HepG2 (cell line): Measurements from ENCODE around the gene CD302. TPM values are rescaled to one million over a fixed set of nuclear protein-coding genes. Genes with fewer than 3 reads are reported as not detected.

Experiments used
- ATAC-seq: fragments of 200-7000 bp; cut with Tn5 transposase; 3 replicates; pipeline ENCODE4 v1.9.1; 2020; ENCODE audit warnings: mild to moderate bottlenecking, moderate library complexity
- BruUV-seq: library from RNA; stranded (reverse); fragments of 400-500 nt; replicated peaks from 2 replicates; lab custom pipeline; 2021; lab: Mats Ljungman, UMichigan
- CTCF ChIA-PET: fragments of 300-600 bp; formaldehyde crosslinking; extraction: SDS; loops from one replicate; lab custom pipeline; 2021; ENCODE audit warnings: low total read pairs, inconsistent platforms, low intra/inter-chr PET ratio; lab: Yijun Ruan, JAX
- POLR2A ChIA-PET: fragments of 350-600 bp; sonication (Branson Sonifier 250); formaldehyde crosslinking; loops from one replicate; lab custom pipeline; 2020; ENCODE audit warnings: antibody characterized with exemption, inconsistent platforms; lab: Yijun Ruan, JAX
- DNase-seq: peaks from one replicate; pipeline ENCODE4 v3.0.0-alpha.2; 2015; ENCODE audit warnings: low spot score
- FAIRE-seq: peaks from 3 replicates; lab custom pipeline; 2011; peaks lifted over from hg19 to GRCh38; lab: Jason Lieb, UNC
- H2AFZ ChIP-seq: one replicate; pipeline ENCODE4 v1.6.1; 2011; ENCODE audit warnings: low read length, inconsistent platforms
- H3K27ac ChIP-seq: fragments of 300-600 bp; 3 replicates; pipeline ENCODE4 v1.8.0; 2011; ENCODE audit warnings: mixed run types, mild to moderate bottlenecking, mixed read lengths, low read length, inconsistent platforms; ENCODE audit not compliant: insufficient read depth; ENCODE audit errors: extremely low read length
- H3K27me3 ChIP-seq, 2 experiments: fragments of 200-600 bp in 1 of 2; 2 replicates in 1 of 2; 3 replicates in 1 of 2; pipeline versions ENCODE4 v1.6.0 to v1.8.0; 2011; ENCODE audit warnings: low read length in 2 of 2, mild to moderate bottlenecking in 2 of 2, moderate library complexity in 2 of 2, inconsistent platforms in 1 of 2; ENCODE audit not compliant: insufficient read depth in 2 of 2, control insufficient read depth in 1 of 2
- H3K36me3 ChIP-seq, 2 experiments: fragments of 200-600 bp in 1 of 2; replicated peaks in 1 of 2; 2 replicates in 1 of 2; 3 replicates in 1 of 2; pipeline versions ENCODE4 v1.5.1 to v1.8.0; 2011; ENCODE audit warnings: low read length in 2 of 2, inconsistent platforms in 1 of 2; ENCODE audit not compliant: insufficient read depth in 2 of 2, control insufficient read depth in 1 of 2
- H3K4me1 ChIP-seq: 2 replicates; pipeline ENCODE4 v1.5.1; 2012; ENCODE audit warnings: low read length, inconsistent platforms; ENCODE audit not compliant: insufficient read depth
- H3K4me2 ChIP-seq: 2 replicates; pipeline ENCODE4 v1.6.0; 2011; ENCODE audit warnings: low read depth, low read length, inconsistent platforms
- H3K4me3 ChIP-seq, 3 experiments: fragments of 200-600 bp in 1 of 3; sonication (generic), shearing (Covaris generic) in 1 of 3; replicated peaks in 1 of 3; 2 replicates each; pipeline ENCODE4 v1.5.1; 2011 to 2016; ENCODE audit warnings: low read length in 3 of 3, inconsistent platforms in 2 of 3, low read depth in 2 of 3, mild to moderate bottlenecking in 2 of 3, control low read depth in 1 of 3, mixed read lengths in 1 of 3; ENCODE audit not compliant: insufficient read depth in 1 of 3
- H3K79me2 ChIP-seq: one replicate; pipeline ENCODE4 v1.6.1; 2011; ENCODE audit warnings: low read length, inconsistent platforms; ENCODE audit not compliant: insufficient read depth
- H3K9ac ChIP-seq: 2 replicates; pipeline ENCODE4 v1.6.0; 2011; ENCODE audit warnings: mild to moderate bottlenecking, low read depth, low read length, inconsistent platforms; ENCODE audit not compliant: insufficient read depth
- H3K9me3 ChIP-seq: 2 replicates; pipeline ENCODE4 v1.5.1; 2012; ENCODE audit warnings: mild to moderate bottlenecking, low read length
- H4K20me1 ChIP-seq: 2 replicates; pipeline ENCODE4 v1.6.0; 2011; ENCODE audit warnings: inconsistent platforms, mild to moderate bottlenecking, low read length, moderate library complexity; ENCODE audit not compliant: insufficient read depth
- AGO2 ChIP-seq: fragments of 200-400 bp; formaldehyde crosslinking; optimal IDR thresholded peaks from 2 replicates; pipeline ENCODE3; 2017; ENCODE audit warnings: mild to moderate bottlenecking, low read depth, low read length, moderate library complexity
- ELK4 ChIP-seq: sonication (generic); formaldehyde crosslinking; IDR thresholded peaks from 2 replicates; pipeline ENCODE4 v1.9.0; 2021; ENCODE audit warnings: missing genetic modification reagents, borderline replicate concordance
- GATAD2A ChIP-seq: IDR thresholded peaks from 2 replicates; pipeline ENCODE4 v1.6.1; 2016
- KAT2B ChIP-seq: fragments of 150-350 bp; IDR thresholded peaks from 2 replicates; pipeline ENCODE4 v1.6.1; 2014; ENCODE audit warnings: low read depth, low read length, borderline replicate concordance
- KLF16 ChIP-seq, 2 experiments: sonication (generic) in 1 of 2; formaldehyde crosslinking in 1 of 2; IDR thresholded peaks; 2 replicates each; pipeline versions ENCODE4 v1.6.1 to v1.8.0; 2016 to 2023; ENCODE audit warnings: missing genetic modification reagents in 2 of 2, missing compliant biosample characterization in 1 of 2
- PAWR ChIP-seq: sonication (generic); formaldehyde crosslinking; IDR thresholded peaks from 2 replicates; pipeline ENCODE4 v1.4.0; 2020; ENCODE audit warnings: missing genetic modification reagents, mild to moderate bottlenecking, borderline replicate concordance
- RCOR2 ChIP-seq: IDR thresholded peaks from 2 replicates; pipeline ENCODE4 v1.6.1; 2016; ENCODE audit warnings: missing biosample characterization, missing genetic modification reagents
- SAP130 ChIP-seq: IDR thresholded peaks from 2 replicates; pipeline ENCODE4 v1.6.1; 2016; ENCODE audit warnings: low read depth
- TOE1 ChIP-seq: sonication (generic); formaldehyde crosslinking; IDR thresholded peaks from 2 replicates; pipeline ENCODE4 v1.4.0; 2020; ENCODE audit warnings: mild to moderate bottlenecking, missing genetic modification reagents
- ZBTB49 ChIP-seq: sonication (generic); formaldehyde crosslinking; IDR thresholded peaks from 2 replicates; pipeline ENCODE4 v1.4.0; 2020; ENCODE audit warnings: missing genetic modification reagents, borderline replicate concordance
- ZC3H4 ChIP-seq: sonication (generic); formaldehyde crosslinking; IDR thresholded peaks from 2 replicates; pipeline ENCODE4 v1.4.0; 2020; ENCODE audit warnings: missing genetic modification reagents, borderline replicate concordance
- ZFP36L1 ChIP-seq: sonication (generic); formaldehyde crosslinking; IDR thresholded peaks from 2 replicates; pipeline ENCODE4 v1.8.0; 2022; ENCODE audit warnings: mild to moderate bottlenecking, missing genetic modification reagents, moderate library complexity
- ZNF546 ChIP-seq: sonication (generic); formaldehyde crosslinking; conservative IDR thresholded peaks from 2 replicates; pipeline ENCODE4 v1.8.1; 2023; ENCODE audit warnings: mild to moderate bottlenecking, missing genetic modification reagents
- ZNF768 ChIP-seq: sonication (generic); formaldehyde crosslinking; IDR thresholded peaks from 2 replicates; pipeline ENCODE4 v1.4.0; 2020; ENCODE audit warnings: missing genetic modification reagents
- ZNF788 ChIP-seq: sonication (generic); formaldehyde crosslinking; IDR thresholded peaks from 2 replicates; pipeline ENCODE4 v1.5.0; 2020; ENCODE audit warnings: mild to moderate bottlenecking, missing genetic modification reagents, borderline replicate concordance
- WGBS: methylation state at CpG from one replicate; pipeline ENCODE4 v1.1.6; 2017; ENCODE audit warnings: low lambda C conversion rate; 5-methylcytosine and 5-hydroxymethylcytosine counted together
- in situ Hi-C: cut with HindIII; loops from 2 replicates; pipeline ENCODE4 v1.10.0; 2017; ENCODE audit warnings: low pct_unique_long_range_greater_than_20kb; ENCODE audit not compliant: extremely low pct_ligation_motif_present
- intact Hi-C: fragments of 100-400 bp; cut with micrococcal nuclease; formaldehyde crosslinking; loops from one replicate; pipeline ENCODE4 v1.10.0; 2022; ENCODE audit not compliant: unreplicated experiment
- polyA plus RNA-seq, 8 experiments: library from polyadenylated mRNA; depleted of rRNA in 3 of 8; stranded (reverse) in 7 of 8; unstranded in 1 of 8; fragments of >200 nt; fragmentation: Illumina TruSeq in 4 of 8; extraction: Trizol in 4 of 8; gene quantifications; 2 replicates each; pipeline versions ENCODE4 v1.2.1 to v1.2.3, GENCODE V29; 2011 to 2016; ENCODE audit warnings: low read depth in 4 of 8, missing spikeins in 1 of 8, mixed read lengths in 1 of 8; ENCODE audit not compliant: insufficient read depth in 1 of 8
- total RNA-seq, 5 experiments: library from RNA; depleted of rRNA; stranded (reverse); fragments of >200 nt; fragmentation: Illumina TruSeq; extraction: Trizol; gene quantifications; 2 replicates each; pipeline ENCODE4 v1.2.3, GENCODE V29; 2016; ENCODE audit warnings: low read depth in 1 of 5
- TF ChIP-seq, protein P1 (sequence below), 2 experiments: sonication (generic) in 1 of 2; formaldehyde crosslinking in 1 of 2; IDR thresholded peaks; 2 replicates each; pipeline versions ENCODE4 v1.4.0 to v1.6.1; 2018 to 2020; ENCODE audit warnings: missing genetic modification reagents in 2 of 2, borderline replicate concordance in 1 of 2, low read depth in 1 of 2, mild to moderate bottlenecking in 1 of 2, missing biosample characterization in 1 of 2
- TF ChIP-seq, protein P2 (sequence below): IDR thresholded peaks from 2 replicates; pipeline ENCODE4 v1.6.1; 2016; ENCODE audit warnings: missing compliant biosample characterization, missing genetic modification reagents, borderline replicate concordance

The CD302 gene
- total and polyA plus RNA-seq, 2 of the 13 experiments (the other 11 are each of a cell fraction or from before 2014, with no cell fraction given) = 8.0 to 15.6 TPM

GRCh38 chr2:159738509-159739390 lies 59.3 kb downstream of the CD302 start (continued):
- TF ChIP-seq SAP130 (CRISPR knock-in tag) = no peak
- no peak for TF ChIP-seq ZNF788
- TF ChIP-seq ZNF768 = peak; percentile 21; the same call in 1 of the 2 replicates
- TF ChIP-seq GATAD2A (CRISPR knock-in tag) = no peak
- TF ChIP-seq ZC3H4 (CRISPR knock-in tag) = no peak
- TF ChIP-seq AGO2 = peak; percentile 80
- no peak for TF ChIP-seq KAT2B
- TF ChIP-seq KLF16 (CRISPR knock-in tag; IDR thresholded peaks at IDR 0.05) = no peak
- no peak for TF ChIP-seq ZNF546 (CRISPR knock-in tag)
- no peak for TF ChIP-seq ELK4 (CRISPR knock-in tag)
- TF ChIP-seq TOE1 (CRISPR knock-in tag) = no peak

- ATAC-seq = peak; percentile 34
- WGBS = 98% methylated on average over 6 of the region's 11 CpGs
- H3K4me1 ChIP-seq = no peaks in the 10 kb centered on the region
- H3K27ac ChIP-seq = no peak overlapping the region
- BruUV-seq = no TSS peak
- H3K9me3 ChIP-seq = no peaks in the 10 kb centered on the region
- DNase-seq = no peak
- H3K27me3 ChIP-seq = no peaks in the 10 kb centered on the region
- intact Hi-C loops = no loop called here
- ChIA-PET CTCF (no interaction called here), POLR2A (interaction anchor here (1.0 to 2.1 kb wide), 2 partner anchors 22 to 26 kb away, joined by 3 to 5 read pairs; partner anchors contain the start of gene MARCHF7)
- no peak overlapping the region for H3K4me3 ChIP-seq
- in situ Hi-C loops = no loop called here
- H2AFZ ChIP-seq = no peak overlapping the region
- peaks cover 82% of the 10 kb centered on the region for H3K79me2 ChIP-seq
- H3K4me2 ChIP-seq = no peak overlapping the region
- H3K36me3 ChIP-seq = peaks cover 39 to 88% of the 10 kb centered on the region in 2 experiments
- FAIRE-seq = no peak
- peaks cover 43% of the 10 kb centered on the region for H4K20me1 ChIP-seq
- no peak overlapping the region for H3K9ac ChIP-seq
- TF ChIP-seq, protein P1, sequence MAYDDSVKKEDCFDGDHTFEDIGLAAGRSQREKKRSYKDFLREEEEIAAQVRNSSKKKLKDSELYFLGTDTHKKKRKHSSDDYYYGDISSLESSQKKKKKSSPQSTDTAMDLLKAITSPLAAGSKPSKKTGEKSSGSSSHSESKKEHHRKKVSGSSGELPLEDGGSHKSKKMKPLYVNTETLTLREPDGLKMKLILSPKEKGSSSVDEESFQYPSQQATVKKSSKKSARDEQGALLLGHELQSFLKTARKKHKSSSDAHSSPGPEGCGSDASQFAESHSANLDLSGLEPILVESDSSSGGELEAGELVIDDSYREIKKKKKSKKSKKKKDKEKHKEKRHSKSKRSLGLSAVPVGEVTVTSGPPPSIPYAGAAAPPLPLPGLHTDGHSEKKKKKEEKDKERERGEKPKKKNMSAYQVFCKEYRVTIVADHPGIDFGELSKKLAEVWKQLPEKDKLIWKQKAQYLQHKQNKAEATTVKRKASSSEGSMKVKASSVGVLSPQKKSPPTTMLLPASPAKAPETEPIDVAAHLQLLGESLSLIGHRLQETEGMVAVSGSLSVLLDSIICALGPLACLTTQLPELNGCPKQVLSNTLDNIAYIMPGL (CRISPR knock-in tag; IDR thresholded peaks at IDR 0.05; ENCODE audit: borderline replicate concordance in 1 of 2, low read depth in 1 of 2) = no peak
- TF ChIP-seq PAWR (CRISPR knock-in tag) = no peak
- TF ChIP-seq ZBTB49 = no peak
- no peak for TF ChIP-seq RCOR2
- TF ChIP-seq, protein P2, sequence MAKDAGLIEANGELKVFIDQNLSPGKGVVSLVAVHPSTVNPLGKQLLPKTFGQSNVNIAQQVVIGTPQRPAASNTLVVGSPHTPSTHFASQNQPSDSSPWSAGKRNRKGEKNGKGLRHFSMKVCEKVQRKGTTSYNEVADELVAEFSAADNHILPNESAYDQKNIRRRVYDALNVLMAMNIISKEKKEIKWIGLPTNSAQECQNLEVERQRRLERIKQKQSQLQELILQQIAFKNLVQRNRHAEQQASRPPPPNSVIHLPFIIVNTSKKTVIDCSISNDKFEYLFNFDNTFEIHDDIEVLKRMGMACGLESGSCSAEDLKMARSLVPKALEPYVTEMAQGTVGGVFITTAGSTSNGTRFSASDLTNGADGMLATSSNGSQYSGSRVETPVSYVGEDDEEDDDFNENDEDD (CRISPR knock-in tag) = no peak
- TF ChIP-seq ZFP36L1 (CRISPR knock-in tag) = no peak
These were observed 60.1 kb downstream of the CD302 start for GRCh38 chr2:159737917-159738296.
